ENCODE data around the gene RMND5A. TPM values are rescaled to one million over a fixed set of nuclear protein-coding genes. Genes with fewer than 3 reads are reported as not detected.

Gene RMND5A
- polyA plus RNA-seq, 4 donors: 13.5 to 63.5 (median 19.8) TPM

- 67 to 77% (median 77%) methylated on average over 4 of the region's 4 CpGs for WGBS, 3 donors
- peak; percentile 44 to 70 for DNase-seq
- peaks cover 0 to 29% (median 12%) of the 10 kb centered on the region in 3 donors for H3K36me3 ChIP-seq (ENCODE audit: control insufficient read depth in 3 of 3, insufficient read depth in 2 of 3, low read depth in 1 of 3, low read length in 3 of 3)
- no peaks in the 10 kb centered on the region for H3K27me3 ChIP-seq (ENCODE audit: control insufficient read depth in 3 of 3, insufficient read depth in 3 of 3, low read length in 3 of 3)
- no peak overlapping the region for H3K4me3 ChIP-seq (ENCODE audit: low read depth in 1 of 3, low read length in 3 of 3)
- no peak for FAIRE-seq
- H3K27ac ChIP-seq (ENCODE audit: low read depth in 1 of 3, low read length in 2 of 3): peak overlapping the region in 1 of 3 donors; percentile 0
- H3K9me3 ChIP-seq (ENCODE audit: control insufficient read depth in 2 of 2, insufficient read depth in 1 of 2, low read depth in 1 of 2, low read length in 1 of 2): no peaks in the 10 kb centered on the region
- no peaks in the 10 kb centered on the region for H3K4me1 ChIP-seq (ENCODE audit: control insufficient read depth in 3 of 3, insufficient read depth in 2 of 3, low read depth in 1 of 3, low read length in 2 of 3)
Observed at GRCh38 chr2:86764661-86765309, 44.7 kb downstream of the RMND5A start.

DNA sequence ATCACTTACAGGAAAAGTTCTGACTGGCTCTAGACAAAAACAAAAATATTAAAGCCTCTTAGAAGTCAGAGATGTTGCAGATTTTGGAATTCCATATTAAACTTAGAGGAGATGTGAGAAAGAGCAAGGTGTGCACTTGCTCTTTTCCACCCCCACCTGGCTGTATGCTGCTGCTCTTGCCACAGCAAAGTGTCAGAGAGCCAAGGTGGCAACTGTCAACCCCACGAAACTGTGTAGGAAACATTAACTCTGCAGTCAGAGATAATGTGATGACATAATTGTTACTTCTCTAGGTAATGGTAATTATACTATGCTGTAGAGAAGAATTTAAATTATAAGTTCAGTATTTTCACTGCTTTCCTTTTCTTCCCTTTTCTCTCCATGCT lies 45.2 kb downstream of the RMND5A start:
- WGBS, 3 donors: 22 to 71% (median 34%) methylated on average over 1 of the region's 1 CpG
- Histone ChIP-seq H3K36me3 (ENCODE audit: control insufficient read depth in 3 of 3, insufficient read depth in 2 of 3, low read depth in 1 of 3, low read length in 3 of 3) (peaks cover 0 to 27% (median 10%) of the 10 kb centered on the region in 3 donors), H3K4me1 (ENCODE audit: control insufficient read depth in 3 of 3, insufficient read depth in 2 of 3, low read depth in 1 of 3, low read length in 2 of 3) (no peaks in the 10 kb centered on the region), H3K9me3 (ENCODE audit: control insufficient read depth in 2 of 2, insufficient read depth in 1 of 2, low read depth in 1 of 2, low read length in 1 of 2) (no peaks in the 10 kb centered on the region), H3K27ac (ENCODE audit: low read depth in 1 of 3, low read length in 2 of 3) (no peak overlapping the region), H3K27me3 (ENCODE audit: control insufficient read depth in 3 of 3, insufficient read depth in 3 of 3, low read length in 3 of 3) (no peaks in the 10 kb centered on the region), H3K4me3 (ENCODE audit: low read depth in 1 of 3, low read length in 3 of 3) (no peak overlapping the region)
- DNase-seq (no peak), FAIRE-seq (no peak)

GRCh38 chr2:86768189-86768949 lies 48.3 kb downstream of the RMND5A start:
- no peaks in the 10 kb centered on the region for H3K4me1 ChIP-seq (ENCODE audit: control insufficient read depth in 3 of 3, insufficient read depth in 2 of 3, low read depth in 1 of 3, low read length in 2 of 3)
- H3K36me3 ChIP-seq (ENCODE audit: control insufficient read depth in 3 of 3, insufficient read depth in 2 of 3, low read depth in 1 of 3, low read length in 3 of 3): peaks cover 0 to 36% (median 13%) of the 10 kb centered on the region in 3 donors
- no peaks in the 10 kb centered on the region for H3K27me3 ChIP-seq (ENCODE audit: control insufficient read depth in 3 of 3, insufficient read depth in 3 of 3, low read length in 3 of 3)
- H3K9me3 ChIP-seq (ENCODE audit: control insufficient read depth in 2 of 2, insufficient read depth in 1 of 2, low read depth in 1 of 2, low read length in 1 of 2): no peaks in the 10 kb centered on the region
- H3K4me3 ChIP-seq (ENCODE audit: low read depth in 1 of 3, low read length in 3 of 3): no peak overlapping the region
- DNase-seq (no peak), FAIRE-seq (no peak)
- H3K27ac ChIP-seq (ENCODE audit: low read depth in 1 of 3, low read length in 2 of 3): no peak overlapping the region
- 87 to 92% (median 91%) methylated on average over 5 of the region's 5 CpGs for WGBS, 3 donors

GRCh38 chr2:86769838-86770237 lies 49.7 kb downstream of the RMND5A start:
- 59 to 74% (median 64%) methylated on average over 4 of the region's 4 CpGs for WGBS, 3 donors
- Histone ChIP-seq H3K4me3 (ENCODE audit: low read depth in 1 of 3, low read length in 3 of 3) (no peak overlapping the region), H3K9me3 (ENCODE audit: control insufficient read depth in 2 of 2, insufficient read depth in 1 of 2, low read depth in 1 of 2, low read length in 1 of 2) (no peaks in the 10 kb centered on the region), H3K36me3 (ENCODE audit: control insufficient read depth in 3 of 3, insufficient read depth in 2 of 3, low read depth in 1 of 3, low read length in 3 of 3) (peaks cover 1 to 37% (median 20%) of the 10 kb centered on the region in 3 donors), H3K27ac (ENCODE audit: low read depth in 1 of 3, low read length in 2 of 3) (no peak overlapping the region), H3K27me3 (ENCODE audit: control insufficient read depth in 3 of 3, insufficient read depth in 3 of 3, low read length in 3 of 3) (no peaks in the 10 kb centered on the region), H3K4me1 (ENCODE audit: control insufficient read depth in 3 of 3, insufficient read depth in 2 of 3, low read depth in 1 of 3, low read length in 2 of 3) (no peaks in the 10 kb centered on the region)
- DNase-seq (no peak), FAIRE-seq (no peak)

GRCh38 chr2:86770816-86771301 lies 50.8 kb downstream of the RMND5A start:
- H3K36me3 ChIP-seq (ENCODE audit: control insufficient read depth in 3 of 3, insufficient read depth in 2 of 3, low read depth in 1 of 3, low read length in 3 of 3): peaks cover 3 to 40% (median 23%) of the 10 kb centered on the region in 3 donors
- no peak for FAIRE-seq
- no peaks in the 10 kb centered on the region for H3K9me3 ChIP-seq (ENCODE audit: control insufficient read depth in 2 of 2, insufficient read depth in 1 of 2, low read depth in 1 of 2, low read length in 1 of 2)
- 84 to 90% (median 84%) methylated on average over 6 of the region's 6 CpGs for WGBS, 3 donors
- no peak overlapping the region for H3K4me3 ChIP-seq (ENCODE audit: low read depth in 1 of 3, low read length in 3 of 3)
- H3K27me3 ChIP-seq (ENCODE audit: control insufficient read depth in 3 of 3, insufficient read depth in 3 of 3, low read length in 3 of 3): no peaks in the 10 kb centered on the region
- H3K4me1 ChIP-seq (ENCODE audit: control insufficient read depth in 3 of 3, insufficient read depth in 2 of 3, low read depth in 1 of 3, low read length in 2 of 3): no peaks in the 10 kb centered on the region
- H3K27ac ChIP-seq (ENCODE audit: low read depth in 1 of 3, low read length in 2 of 3): no peak overlapping the region
- no peak for DNase-seq

- DNase-seq (no peak), FAIRE-seq (no peak)
- Histone ChIP-seq H3K27ac (ENCODE audit: low read depth in 1 of 3, low read length in 2 of 3) (no peak overlapping the region), H3K4me1 (ENCODE audit: control insufficient read depth in 3 of 3, insufficient read depth in 2 of 3, low read depth in 1 of 3, low read length in 2 of 3) (no peaks in the 10 kb centered on the region), H3K4me3 (ENCODE audit: low read depth in 1 of 3, low read length in 3 of 3) (no peak overlapping the region), H3K36me3 (ENCODE audit: control insufficient read depth in 3 of 3, insufficient read depth in 2 of 3, low read depth in 1 of 3, low read length in 3 of 3) (peaks cover 3 to 32% (median 21%) of the 10 kb centered on the region in 3 donors), H3K9me3 (ENCODE audit: control insufficient read depth in 2 of 2, insufficient read depth in 1 of 2, low read depth in 1 of 2, low read length in 1 of 2) (no peaks in the 10 kb centered on the region), H3K27me3 (ENCODE audit: control insufficient read depth in 3 of 3, insufficient read depth in 3 of 3, low read length in 3 of 3) (no peaks in the 10 kb centered on the region)
- 70 to 75% (median 71%) methylated on average over 5 of the region's 5 CpGs for WGBS, 3 donors
Observed at GRCh38 chr2:86772611-86773010, 52.5 kb downstream of the RMND5A start.

DNA sequence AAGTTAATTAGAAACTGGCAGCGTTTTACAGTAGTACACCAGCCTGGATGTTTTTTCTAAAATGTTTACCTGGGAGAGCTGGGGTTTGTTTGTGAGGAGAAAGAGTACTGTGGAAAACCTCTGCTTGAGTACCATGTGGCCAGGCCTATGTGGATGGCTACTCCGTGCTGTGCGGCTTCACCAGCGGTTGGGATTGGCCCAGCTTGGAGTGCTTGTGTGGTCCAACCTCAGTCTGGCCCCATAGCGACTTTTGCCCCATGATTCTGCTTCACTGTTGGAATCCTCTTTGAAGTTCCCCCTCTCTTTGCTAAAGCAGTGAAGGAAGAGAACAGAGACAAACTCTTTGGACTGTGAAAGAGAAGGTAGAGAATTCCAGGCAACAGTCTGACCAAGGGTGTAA lies 54.8 kb downstream of the RMND5A start:
- 71 to 77% (median 73%) methylated on average over 5 of the region's 5 CpGs for WGBS, 3 donors
- H3K36me3 ChIP-seq (ENCODE audit: control insufficient read depth in 3 of 3, insufficient read depth in 2 of 3, low read depth in 1 of 3, low read length in 3 of 3): peaks cover 3 to 21% (median 18%) of the 10 kb centered on the region in 3 donors
- FAIRE-seq: no peak

DNA sequence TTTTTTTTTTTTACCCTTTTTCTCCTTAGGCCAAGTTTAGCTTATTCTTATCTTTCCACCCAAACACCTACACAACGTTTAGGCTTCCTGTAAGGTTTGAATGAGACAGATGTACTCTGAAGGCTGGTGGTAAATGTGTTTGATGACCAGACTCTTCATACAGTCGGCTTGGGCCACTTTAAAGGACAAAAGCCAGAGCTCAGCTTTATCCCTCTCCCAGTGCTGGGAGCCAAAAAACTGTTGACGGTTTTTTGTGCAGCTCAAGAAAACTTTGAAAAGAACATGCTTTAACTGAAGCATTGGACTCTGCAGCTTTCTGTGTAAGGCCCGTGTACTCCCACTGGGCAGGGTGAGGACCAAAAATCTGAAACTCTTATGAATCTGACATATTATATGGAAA lies 55.2 kb downstream of the RMND5A start:
- Histone ChIP-seq H3K4me3 (ENCODE audit: low read depth in 1 of 3, low read length in 3 of 3) (no peak overlapping the region), H3K27me3 (ENCODE audit: control insufficient read depth in 3 of 3, insufficient read depth in 3 of 3, low read length in 3 of 3) (no peaks in the 10 kb centered on the region), H3K4me1 (ENCODE audit: control insufficient read depth in 3 of 3, insufficient read depth in 2 of 3, low read depth in 1 of 3, low read length in 2 of 3) (no peaks in the 10 kb centered on the region), H3K27ac (ENCODE audit: low read depth in 1 of 3, low read length in 2 of 3) (no peak overlapping the region), H3K9me3 (ENCODE audit: control insufficient read depth in 2 of 2, insufficient read depth in 1 of 2, low read depth in 1 of 2, low read length in 1 of 2) (no peaks in the 10 kb centered on the region), H3K36me3 (ENCODE audit: control insufficient read depth in 3 of 3, insufficient read depth in 2 of 3, low read depth in 1 of 3, low read length in 3 of 3) (peaks cover 3 to 21% (median 18%) of the 10 kb centered on the region in 3 donors)
- FAIRE-seq (no peak), DNase-seq (no peak)
- 40 to 51% (median 49%) methylated on average over 4 of the region's 4 CpGs for WGBS, 3 donors

More for the DNA sequence above, 54.8 kb downstream of the RMND5A start:
- Histone ChIP-seq H3K27ac (ENCODE audit: low read depth in 1 of 3, low read length in 2 of 3) (peak overlapping the region in 1 of 3 donors; percentile 8), H3K9me3 (ENCODE audit: control insufficient read depth in 2 of 2, insufficient read depth in 1 of 2, low read depth in 1 of 2, low read length in 1 of 2) (no peaks in the 10 kb centered on the region), H3K27me3 (ENCODE audit: control insufficient read depth in 3 of 3, insufficient read depth in 3 of 3, low read length in 3 of 3) (no peaks in the 10 kb centered on the region), H3K4me1 (ENCODE audit: control insufficient read depth in 3 of 3, insufficient read depth in 2 of 3, low read depth in 1 of 3, low read length in 2 of 3) (no peaks in the 10 kb centered on the region), H3K4me3 (ENCODE audit: low read depth in 1 of 3, low read length in 3 of 3) (no peak overlapping the region)
- DNase-seq: no peak

All from small intestine (tissue), 7 donors.